ENCODE results near the gene UPP2. TPM values are rescaled to one million over a fixed set of nuclear protein-coding genes. Genes with fewer than 3 reads are reported as not detected.
A peak's percentile ranks its signal among the peaks of the same experiment; 100 is the strongest.

UPP2 gene
- total and polyA plus RNA-seq, 2 of the 13 experiments (the other 11 are each of a cell fraction or from before 2014, with no cell fraction given) = 0.07 to 0.28 TPM

DNA sequence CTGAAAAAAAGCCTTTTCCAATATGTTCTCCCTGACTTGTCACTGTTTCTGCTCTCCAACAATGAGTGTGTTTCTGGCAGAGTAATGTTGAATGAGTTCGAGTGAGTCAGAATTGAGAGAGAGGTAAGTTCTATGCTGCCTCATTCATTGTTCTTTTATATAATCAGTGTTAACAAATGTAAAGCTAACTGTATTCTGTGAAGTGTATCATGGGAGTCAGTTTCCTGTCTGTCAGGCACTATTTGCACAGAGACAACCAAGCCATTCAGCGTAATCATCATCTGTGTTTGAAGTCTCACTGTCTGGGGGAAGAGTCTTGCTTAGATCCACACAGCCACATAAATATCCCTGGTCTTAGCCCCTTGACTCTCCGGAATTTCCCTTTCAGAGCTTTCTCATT lies 22.0 kb upstream of the UPP2 start (continued):
- TF ChIP-seq GTF2F1 (IDR thresholded peaks at IDR 0.05; ENCODE audit: low read length) (no peak), ZNF331 (CRISPR knock-in tag; IDR thresholded peaks at IDR 0.05) (peak; percentile 86), ETV5 (CRISPR knock-in tag; IDR thresholded peaks at IDR 0.05; ENCODE audit: borderline replicate concordance) (peak; percentile 92), ZNF446 (CRISPR knock-in tag; IDR thresholded peaks at IDR 0.05) (no peak), MAFF (IDR thresholded peaks at IDR 0.05; ENCODE audit: low read depth, low read length) (peak; percentile 79), SKI (IDR thresholded peaks at IDR 0.05; ENCODE audit: partially characterized antibody) (peak; percentile 80), SNAPC2 (CRISPR knock-in tag; IDR thresholded peaks at IDR 0.05) (peak; percentile 78; the same call in 1 of the 2 replicates), SIX1 (CRISPR knock-in tag; IDR thresholded peaks at IDR 0.05; ENCODE audit: borderline replicate concordance) (peak; percentile 74; the same call in 1 of the 2 replicates), KDM2A (CRISPR knock-in tag; IDR thresholded peaks at IDR 0.05; ENCODE audit: borderline replicate concordance, low read depth) (no peak), ZNF563 (CRISPR knock-in tag; IDR thresholded peaks at IDR 0.05) (no peak), ZNF143 (CRISPR knock-in tag; IDR thresholded peaks at IDR 0.05) (peak; percentile 78), BORCS8-MEF2B (CRISPR knock-in tag; IDR thresholded peaks at IDR 0.05) (no peak), SAFB2 (CRISPR knock-in tag; IDR thresholded peaks at IDR 0.05; ENCODE audit: borderline replicate concordance, low read depth) (no peak; the same call in 1 of the 2 replicates), YY1 (IDR thresholded peaks at IDR 0.05; ENCODE audit: insufficient read depth, insufficient replicate concordance, low read depth, low read length) (no peak), MBD4 (IDR thresholded peaks at IDR 0.05; ENCODE audit: borderline replicate concordance, low read length) (0 out of 2 replicates have a peak, but pooled peaks have one; percentile 65), CEBPG (CRISPR knock-in tag; IDR thresholded peaks at IDR 0.05) (peak; percentile 63), FLYWCH1 (CRISPR knock-in tag; IDR thresholded peaks at IDR 0.05) (no peak), PAF1 (CRISPR knock-in tag; IDR thresholded peaks at IDR 0.05) (no peak)
- TF ChIP-seq, protein P1, sequence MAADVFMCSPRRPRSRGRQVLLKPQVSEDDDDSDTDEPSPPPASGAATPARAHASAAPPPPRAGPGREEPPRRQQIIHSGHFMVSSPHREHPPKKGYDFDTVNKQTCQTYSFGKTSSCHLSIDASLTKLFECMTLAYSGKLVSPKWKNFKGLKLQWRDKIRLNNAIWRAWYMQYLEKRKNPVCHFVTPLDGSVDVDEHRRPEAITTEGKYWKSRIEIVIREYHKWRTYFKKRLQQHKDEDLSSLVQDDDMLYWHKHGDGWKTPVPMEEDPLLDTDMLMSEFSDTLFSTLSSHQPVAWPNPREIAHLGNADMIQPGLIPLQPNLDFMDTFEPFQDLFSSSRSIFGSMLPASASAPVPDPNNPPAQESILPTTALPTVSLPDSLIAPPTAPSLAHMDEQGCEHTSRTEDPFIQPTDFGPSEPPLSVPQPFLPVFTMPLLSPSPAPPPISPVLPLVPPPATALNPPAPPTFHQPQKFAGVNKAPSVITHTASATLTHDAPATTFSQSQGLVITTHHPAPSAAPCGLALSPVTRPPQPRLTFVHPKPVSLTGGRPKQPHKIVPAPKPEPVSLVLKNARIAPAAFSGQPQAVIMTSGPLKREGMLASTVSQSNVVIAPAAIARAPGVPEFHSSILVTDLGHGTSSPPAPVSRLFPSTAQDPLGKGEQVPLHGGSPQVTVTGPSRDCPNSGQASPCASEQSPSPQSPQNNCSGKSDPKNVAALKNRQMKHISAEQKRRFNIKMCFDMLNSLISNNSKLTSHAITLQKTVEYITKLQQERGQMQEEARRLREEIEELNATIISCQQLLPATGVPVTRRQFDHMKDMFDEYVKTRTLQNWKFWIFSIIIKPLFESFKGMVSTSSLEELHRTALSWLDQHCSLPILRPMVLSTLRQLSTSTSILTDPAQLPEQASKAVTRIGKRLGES (CRISPR knock-in tag; IDR thresholded peaks at IDR 0.05; ENCODE audit: borderline replicate concordance) = no peak
- TF ChIP-seq, protein P2, sequence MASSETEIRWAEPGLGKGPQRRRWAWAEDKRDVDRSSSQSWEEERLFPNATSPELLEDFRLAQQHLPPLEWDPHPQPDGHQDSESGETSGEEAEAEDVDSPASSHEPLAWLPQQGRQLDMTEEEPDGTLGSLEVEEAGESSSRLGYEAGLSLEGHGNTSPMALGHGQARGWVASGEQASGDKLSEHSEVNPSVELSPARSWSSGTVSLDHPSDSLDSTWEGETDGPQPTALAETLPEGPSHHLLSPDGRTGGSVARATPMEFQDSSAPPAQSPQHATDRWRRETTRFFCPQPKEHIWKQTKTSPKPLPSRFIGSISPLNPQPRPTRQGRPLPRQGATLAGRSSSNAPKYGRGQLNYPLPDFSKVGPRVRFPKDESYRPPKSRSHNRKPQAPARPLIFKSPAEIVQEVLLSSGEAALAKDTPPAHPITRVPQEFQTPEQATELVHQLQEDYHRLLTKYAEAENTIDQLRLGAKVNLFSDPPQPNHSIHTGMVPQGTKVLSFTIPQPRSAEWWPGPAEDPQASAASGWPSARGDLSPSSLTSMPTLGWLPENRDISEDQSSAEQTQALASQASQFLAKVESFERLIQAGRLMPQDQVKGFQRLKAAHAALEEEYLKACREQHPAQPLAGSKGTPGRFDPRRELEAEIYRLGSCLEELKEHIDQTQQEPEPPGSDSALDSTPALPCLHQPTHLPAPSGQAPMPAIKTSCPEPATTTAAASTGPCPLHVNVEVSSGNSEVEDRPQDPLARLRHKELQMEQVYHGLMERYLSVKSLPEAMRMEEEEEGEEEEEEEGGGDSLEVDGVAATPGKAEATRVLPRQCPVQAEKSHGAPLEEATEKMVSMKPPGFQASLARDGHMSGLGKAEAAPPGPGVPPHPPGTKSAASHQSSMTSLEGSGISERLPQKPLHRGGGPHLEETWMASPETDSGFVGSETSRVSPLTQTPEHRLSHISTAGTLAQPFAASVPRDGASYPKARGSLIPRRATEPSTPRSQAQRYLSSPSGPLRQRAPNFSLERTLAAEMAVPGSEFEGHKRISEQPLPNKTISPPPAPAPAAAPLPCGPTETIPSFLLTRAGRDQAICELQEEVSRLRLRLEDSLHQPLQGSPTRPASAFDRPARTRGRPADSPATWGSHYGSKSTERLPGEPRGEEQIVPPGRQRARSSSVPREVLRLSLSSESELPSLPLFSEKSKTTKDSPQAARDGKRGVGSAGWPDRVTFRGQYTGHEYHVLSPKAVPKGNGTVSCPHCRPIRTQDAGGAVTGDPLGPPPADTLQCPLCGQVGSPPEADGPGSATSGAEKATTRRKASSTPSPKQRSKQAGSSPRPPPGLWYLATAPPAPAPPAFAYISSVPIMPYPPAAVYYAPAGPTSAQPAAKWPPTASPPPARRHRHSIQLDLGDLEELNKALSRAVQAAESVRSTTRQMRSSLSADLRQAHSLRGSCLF (CRISPR knock-in tag; IDR thresholded peaks at IDR 0.05; ENCODE audit: borderline replicate concordance) = no peak
- TF ChIP-seq, protein P3, sequence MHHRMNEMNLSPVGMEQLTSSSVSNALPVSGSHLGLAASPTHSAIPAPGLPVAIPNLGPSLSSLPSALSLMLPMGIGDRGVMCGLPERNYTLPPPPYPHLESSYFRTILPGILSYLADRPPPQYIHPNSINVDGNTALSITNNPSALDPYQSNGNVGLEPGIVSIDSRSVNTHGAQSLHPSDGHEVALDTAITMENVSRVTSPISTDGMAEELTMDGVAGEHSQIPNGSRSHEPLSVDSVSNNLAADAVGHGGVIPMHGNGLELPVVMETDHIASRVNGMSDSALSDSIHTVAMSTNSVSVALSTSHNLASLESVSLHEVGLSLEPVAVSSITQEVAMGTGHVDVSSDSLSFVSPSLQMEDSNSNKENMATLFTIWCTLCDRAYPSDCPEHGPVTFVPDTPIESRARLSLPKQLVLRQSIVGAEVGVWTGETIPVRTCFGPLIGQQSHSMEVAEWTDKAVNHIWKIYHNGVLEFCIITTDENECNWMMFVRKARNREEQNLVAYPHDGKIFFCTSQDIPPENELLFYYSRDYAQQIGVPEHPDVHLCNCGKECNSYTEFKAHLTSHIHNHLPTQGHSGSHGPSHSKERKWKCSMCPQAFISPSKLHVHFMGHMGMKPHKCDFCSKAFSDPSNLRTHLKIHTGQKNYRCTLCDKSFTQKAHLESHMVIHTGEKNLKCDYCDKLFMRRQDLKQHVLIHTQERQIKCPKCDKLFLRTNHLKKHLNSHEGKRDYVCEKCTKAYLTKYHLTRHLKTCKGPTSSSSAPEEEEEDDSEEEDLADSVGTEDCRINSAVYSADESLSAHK (CRISPR knock-in tag; IDR thresholded peaks at IDR 0.05; ENCODE audit: borderline replicate concordance) = no peak
